Measurements from ENCODE around the gene B4GALT5.

GRCh38 chr20:49698477-49698876 lies 15.2 kb downstream of the B4GALT5 start:
- TF ChIP-seq EZH2 (IDR thresholded peaks at IDR 0.05) (no peak), JUND (IDR thresholded peaks at IDR 0.05) (no peak), POLR2A (IDR thresholded peaks at IDR 0.05; ENCODE audit: borderline replicate concordance, extremely low read depth, insufficient read depth, insufficient read length) (no peak), CTCF (IDR thresholded peaks at IDR 0.05 in 2 of 3, conservative IDR thresholded peaks at IDR 0.05 in 1 of 3; ENCODE audit: borderline replicate concordance in 1 of 3, insufficient read depth in 1 of 3, low read depth in 2 of 3, low read length in 2 of 3) (no peak), TCF7L2 (IDR thresholded peaks at IDR 0.05; ENCODE audit: borderline replicate concordance, extremely low read depth, insufficient read depth, insufficient read length) (no peak), EGR1 (IDR thresholded peaks at IDR 0.05; ENCODE audit: low read depth) (no peak), YY1 (IDR thresholded peaks at IDR 0.05; ENCODE audit: extremely low read depth, insufficient replicate concordance, low read depth, low read length) (no peak)
